ENCODE measurements around the gene GNAQ. TPM values are rescaled to one million over a fixed set of nuclear protein-coding genes. Genes with fewer than 3 reads are reported as not detected.

The GNAQ gene
- total RNA-seq, 1 experiment from 2014 or later = 55.5 TPM

DNA sequence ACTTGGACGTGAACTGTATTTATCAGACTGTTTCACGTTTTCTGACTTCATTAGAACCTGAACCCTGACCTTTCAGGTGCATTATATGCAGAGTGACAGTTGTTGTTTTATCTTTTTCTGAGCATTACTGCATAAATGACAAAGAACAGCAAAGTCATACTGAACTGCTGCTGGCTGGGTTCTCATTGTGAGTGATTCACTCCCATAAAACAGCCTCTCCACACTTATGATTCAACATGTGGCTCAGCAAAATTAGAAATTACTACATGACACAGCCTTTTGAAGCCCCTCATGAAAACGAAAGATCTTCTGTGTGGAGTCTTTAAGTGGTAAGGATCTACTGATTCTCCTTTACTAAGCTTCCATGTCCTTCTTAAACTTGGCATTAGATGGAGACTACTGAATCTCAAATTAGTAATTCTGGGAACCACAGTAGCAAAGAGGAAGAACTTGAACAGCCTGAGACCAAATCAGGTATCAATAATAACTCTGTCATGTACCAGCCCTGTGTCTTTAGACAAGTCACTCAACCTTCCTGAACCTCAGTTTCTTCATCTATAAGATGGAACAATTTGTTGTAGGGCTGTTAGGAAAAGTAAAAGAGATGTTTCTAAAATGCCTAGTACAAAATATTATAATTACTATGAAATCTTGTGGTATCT is 211.2 kb downstream of the GNAQ start:
- H3K27me3 Mint-ChIP-seq (ENCODE audit: low read depth) = no peaks in the 10 kb centered on the region
- TF ChIP-seq NFE2L1 (CRISPR knock-in tag; IDR thresholded peaks at IDR 0.05) (no peak), RORB (CRISPR knock-in tag; IDR thresholded peaks at IDR 0.05) (no peak), TCF7 (CRISPR knock-in tag; IDR thresholded peaks at IDR 0.05; ENCODE audit: low read depth) (no peak), ELF4 (CRISPR knock-in tag; IDR thresholded peaks at IDR 0.05; ENCODE audit: low read depth) (no peak), ZNF263 (CRISPR knock-in tag; IDR thresholded peaks at IDR 0.05; ENCODE audit: low read depth) (no peak), SP1 (CRISPR knock-in tag; conservative IDR thresholded peaks at IDR 0.05) (no peak), RELA (CRISPR knock-in tag; IDR thresholded peaks at IDR 0.05; ENCODE audit: borderline replicate concordance) (no peak), ZNF416 (CRISPR knock-in tag; IDR thresholded peaks at IDR 0.05) (no peak)
- TF ChIP-seq, protein P1, sequence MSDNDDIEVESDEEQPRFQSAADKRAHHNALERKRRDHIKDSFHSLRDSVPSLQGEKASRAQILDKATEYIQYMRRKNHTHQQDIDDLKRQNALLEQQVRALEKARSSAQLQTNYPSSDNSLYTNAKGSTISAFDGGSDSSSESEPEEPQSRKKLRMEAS (CRISPR knock-in tag; IDR thresholded peaks at IDR 0.05) = no peak
- TF ChIP-seq, protein P2, sequence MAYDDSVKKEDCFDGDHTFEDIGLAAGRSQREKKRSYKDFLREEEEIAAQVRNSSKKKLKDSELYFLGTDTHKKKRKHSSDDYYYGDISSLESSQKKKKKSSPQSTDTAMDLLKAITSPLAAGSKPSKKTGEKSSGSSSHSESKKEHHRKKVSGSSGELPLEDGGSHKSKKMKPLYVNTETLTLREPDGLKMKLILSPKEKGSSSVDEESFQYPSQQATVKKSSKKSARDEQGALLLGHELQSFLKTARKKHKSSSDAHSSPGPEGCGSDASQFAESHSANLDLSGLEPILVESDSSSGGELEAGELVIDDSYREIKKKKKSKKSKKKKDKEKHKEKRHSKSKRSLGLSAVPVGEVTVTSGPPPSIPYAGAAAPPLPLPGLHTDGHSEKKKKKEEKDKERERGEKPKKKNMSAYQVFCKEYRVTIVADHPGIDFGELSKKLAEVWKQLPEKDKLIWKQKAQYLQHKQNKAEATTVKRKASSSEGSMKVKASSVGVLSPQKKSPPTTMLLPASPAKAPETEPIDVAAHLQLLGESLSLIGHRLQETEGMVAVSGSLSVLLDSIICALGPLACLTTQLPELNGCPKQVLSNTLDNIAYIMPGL (CRISPR knock-in tag; IDR thresholded peaks at IDR 0.05) = no peak
- TF ChIP-seq, protein P3, sequence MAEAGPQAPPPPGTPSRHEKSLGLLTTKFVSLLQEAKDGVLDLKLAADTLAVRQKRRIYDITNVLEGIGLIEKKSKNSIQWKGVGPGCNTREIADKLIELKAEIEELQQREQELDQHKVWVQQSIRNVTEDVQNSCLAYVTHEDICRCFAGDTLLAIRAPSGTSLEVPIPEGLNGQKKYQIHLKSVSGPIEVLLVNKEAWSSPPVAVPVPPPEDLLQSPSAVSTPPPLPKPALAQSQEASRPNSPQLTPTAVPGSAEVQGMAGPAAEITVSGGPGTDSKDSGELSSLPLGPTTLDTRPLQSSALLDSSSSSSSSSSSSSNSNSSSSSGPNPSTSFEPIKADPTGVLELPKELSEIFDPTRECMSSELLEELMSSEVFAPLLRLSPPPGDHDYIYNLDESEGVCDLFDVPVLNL (CRISPR knock-in tag; IDR thresholded peaks at IDR 0.05; ENCODE audit: borderline replicate concordance, low read depth) = no peak
- DNase-seq (ENCODE audit: low spot score) = no peak
- H3K9me3 Mint-ChIP-seq = no peaks in the 10 kb centered on the region
- POLR2A ChIA-PET = no interaction called here
- H3K4me1 Mint-ChIP-seq = peaks cover 4% of the 10 kb centered on the region
- no peak overlapping the region for H3K4me3 Mint-ChIP-seq
- peak overlapping the region; percentile 12; the same call in 1 of the 2 replicates for H3K27ac Mint-ChIP-seq
- ATAC-seq = no peak
- CTCF ChIA-PET = no interaction called here
- no peaks in the 10 kb centered on the region; the same call in 1 of the 2 replicates for H3K36me3 Mint-ChIP-seq

DNA sequence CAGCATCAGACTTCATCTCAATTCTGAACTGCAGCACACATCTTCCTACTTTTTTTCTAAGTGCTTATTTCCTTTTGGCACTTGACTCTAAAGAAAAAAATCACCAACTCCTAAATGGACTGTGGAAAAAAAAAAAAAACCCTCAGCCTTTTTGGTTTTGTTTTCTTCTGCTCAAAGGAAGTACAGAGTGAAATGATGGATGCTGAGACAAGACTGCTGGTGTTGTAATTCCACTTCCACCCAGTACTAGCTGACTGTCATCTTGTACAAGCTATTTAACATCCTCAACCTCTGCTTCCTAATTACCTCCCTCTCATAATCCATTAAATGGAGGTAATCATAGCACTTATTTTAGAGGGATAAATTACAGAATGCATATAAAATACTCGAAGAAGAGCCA is 212.0 kb downstream of the GNAQ start:
- no peak for TF ChIP-seq JUN (CRISPR knock-in tag; IDR thresholded peaks at IDR 0.05)
- no peak for TF ChIP-seq ZNF396 (CRISPR knock-in tag; IDR thresholded peaks at IDR 0.05; ENCODE audit: borderline replicate concordance)
- ATAC-seq (no peak), DNase-seq (ENCODE audit: low spot score) (no peak)
- ChIA-PET CTCF (interaction anchor here (0.5 to 1.2 kb wide), 4 partner anchors 175 to 652 kb away, joined by 3 to 5 read pairs (median 4); no protein-coding TSS in a partner anchor), POLR2A (no interaction called here)
- Mint-ChIP-seq H3K27ac (no peak overlapping the region), H3K4me3 (no peak overlapping the region), H3K36me3 (no peaks in the 10 kb centered on the region; the same call in 1 of the 2 replicates), H3K27me3 (ENCODE audit: low read depth) (no peaks in the 10 kb centered on the region), H3K9me3 (no peaks in the 10 kb centered on the region), H3K4me1 (peaks cover 4% of the 10 kb centered on the region)

DNA sequence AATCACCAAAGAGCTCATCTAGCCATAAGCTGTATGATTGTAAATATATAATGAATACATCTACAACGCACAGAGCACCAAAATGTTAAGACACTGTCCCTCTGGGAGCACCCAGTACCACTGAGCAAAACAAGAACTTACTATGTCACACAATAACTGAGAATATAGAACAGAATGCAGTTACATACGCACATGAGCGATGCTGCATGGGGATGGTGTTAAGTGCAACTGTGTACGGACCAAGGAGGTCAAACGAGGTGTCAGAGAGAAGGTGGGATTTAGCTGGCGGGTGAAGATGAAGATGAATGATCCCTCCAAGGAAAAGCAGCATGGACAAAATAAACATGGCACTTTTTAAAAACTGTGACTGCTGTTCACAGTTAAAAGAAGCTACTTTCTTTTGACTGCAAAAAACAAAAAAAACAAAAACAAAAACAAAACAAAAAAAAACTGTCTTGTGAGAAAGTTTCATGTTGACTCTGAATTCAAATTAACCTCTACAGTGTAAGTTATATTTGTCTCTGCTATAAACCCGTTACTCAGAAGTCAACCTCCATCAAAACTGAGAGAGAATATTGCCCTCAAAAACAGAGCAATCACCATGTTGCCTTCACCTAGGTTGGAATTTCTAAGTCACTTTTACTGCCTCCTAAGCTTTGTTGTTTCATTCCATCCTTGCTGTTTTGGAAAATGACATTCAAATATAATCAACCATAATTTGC is 213.9 kb downstream of the GNAQ start:
- no peak for ATAC-seq
- no peak overlapping the region for H3K4me3 Mint-ChIP-seq
- DNase-seq (ENCODE audit: low spot score) = no peak
- H3K27ac Mint-ChIP-seq = 0 out of 2 replicates have a peak overlapping the region, but pooled peaks have one; percentile 51
- no peaks in the 10 kb centered on the region for H3K4me1 Mint-ChIP-seq
- no peaks in the 10 kb centered on the region; the same call in 1 of the 2 replicates for H3K36me3 Mint-ChIP-seq
- POLR2A ChIA-PET = no interaction called here
- no peaks in the 10 kb centered on the region for H3K27me3 Mint-ChIP-seq (ENCODE audit: low read depth)
- H3K9me3 Mint-ChIP-seq = no peaks in the 10 kb centered on the region
- CTCF ChIA-PET = no interaction called here
- TF ChIP-seq, protein P4, sequence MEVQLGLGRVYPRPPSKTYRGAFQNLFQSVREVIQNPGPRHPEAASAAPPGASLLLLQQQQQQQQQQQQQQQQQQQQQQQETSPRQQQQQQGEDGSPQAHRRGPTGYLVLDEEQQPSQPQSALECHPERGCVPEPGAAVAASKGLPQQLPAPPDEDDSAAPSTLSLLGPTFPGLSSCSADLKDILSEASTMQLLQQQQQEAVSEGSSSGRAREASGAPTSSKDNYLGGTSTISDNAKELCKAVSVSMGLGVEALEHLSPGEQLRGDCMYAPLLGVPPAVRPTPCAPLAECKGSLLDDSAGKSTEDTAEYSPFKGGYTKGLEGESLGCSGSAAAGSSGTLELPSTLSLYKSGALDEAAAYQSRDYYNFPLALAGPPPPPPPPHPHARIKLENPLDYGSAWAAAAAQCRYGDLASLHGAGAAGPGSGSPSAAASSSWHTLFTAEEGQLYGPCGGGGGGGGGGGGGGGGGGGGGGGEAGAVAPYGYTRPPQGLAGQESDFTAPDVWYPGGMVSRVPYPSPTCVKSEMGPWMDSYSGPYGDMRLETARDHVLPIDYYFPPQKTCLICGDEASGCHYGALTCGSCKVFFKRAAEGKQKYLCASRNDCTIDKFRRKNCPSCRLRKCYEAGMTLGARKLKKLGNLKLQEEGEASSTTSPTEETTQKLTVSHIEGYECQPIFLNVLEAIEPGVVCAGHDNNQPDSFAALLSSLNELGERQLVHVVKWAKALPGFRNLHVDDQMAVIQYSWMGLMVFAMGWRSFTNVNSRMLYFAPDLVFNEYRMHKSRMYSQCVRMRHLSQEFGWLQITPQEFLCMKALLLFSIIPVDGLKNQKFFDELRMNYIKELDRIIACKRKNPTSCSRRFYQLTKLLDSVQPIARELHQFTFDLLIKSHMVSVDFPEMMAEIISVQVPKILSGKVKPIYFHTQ (CRISPR knock-in tag; IDR thresholded peaks at IDR 0.05) = no peak
- no peak for TF ChIP-seq ZNF263 (CRISPR knock-in tag; IDR thresholded peaks at IDR 0.05; ENCODE audit: low read depth)
- no peak for TF ChIP-seq SMAD4 (CRISPR knock-in tag; IDR thresholded peaks at IDR 0.05)
- no peak for TF ChIP-seq CBFB (CRISPR knock-in tag; IDR thresholded peaks at IDR 0.05; ENCODE audit: low read depth)
- TF ChIP-seq, protein P5, sequence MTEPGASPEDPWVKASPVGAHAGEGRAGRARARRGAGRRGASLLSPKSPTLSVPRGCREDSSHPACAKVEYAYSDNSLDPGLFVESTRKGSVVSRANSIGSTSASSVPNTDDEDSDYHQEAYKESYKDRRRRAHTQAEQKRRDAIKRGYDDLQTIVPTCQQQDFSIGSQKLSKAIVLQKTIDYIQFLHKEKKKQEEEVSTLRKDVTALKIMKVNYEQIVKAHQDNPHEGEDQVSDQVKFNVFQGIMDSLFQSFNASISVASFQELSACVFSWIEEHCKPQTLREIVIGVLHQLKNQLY (CRISPR knock-in tag; IDR thresholded peaks at IDR 0.05) = no peak
- TF ChIP-seq TP53 (CRISPR knock-in tag; IDR thresholded peaks at IDR 0.05) = no peak
- no peak for TF ChIP-seq EMX1 (CRISPR knock-in tag; IDR thresholded peaks at IDR 0.05)
- TF ChIP-seq ZNF671 (CRISPR knock-in tag; IDR thresholded peaks at IDR 0.05) = no peak
- TF ChIP-seq, protein P6, sequence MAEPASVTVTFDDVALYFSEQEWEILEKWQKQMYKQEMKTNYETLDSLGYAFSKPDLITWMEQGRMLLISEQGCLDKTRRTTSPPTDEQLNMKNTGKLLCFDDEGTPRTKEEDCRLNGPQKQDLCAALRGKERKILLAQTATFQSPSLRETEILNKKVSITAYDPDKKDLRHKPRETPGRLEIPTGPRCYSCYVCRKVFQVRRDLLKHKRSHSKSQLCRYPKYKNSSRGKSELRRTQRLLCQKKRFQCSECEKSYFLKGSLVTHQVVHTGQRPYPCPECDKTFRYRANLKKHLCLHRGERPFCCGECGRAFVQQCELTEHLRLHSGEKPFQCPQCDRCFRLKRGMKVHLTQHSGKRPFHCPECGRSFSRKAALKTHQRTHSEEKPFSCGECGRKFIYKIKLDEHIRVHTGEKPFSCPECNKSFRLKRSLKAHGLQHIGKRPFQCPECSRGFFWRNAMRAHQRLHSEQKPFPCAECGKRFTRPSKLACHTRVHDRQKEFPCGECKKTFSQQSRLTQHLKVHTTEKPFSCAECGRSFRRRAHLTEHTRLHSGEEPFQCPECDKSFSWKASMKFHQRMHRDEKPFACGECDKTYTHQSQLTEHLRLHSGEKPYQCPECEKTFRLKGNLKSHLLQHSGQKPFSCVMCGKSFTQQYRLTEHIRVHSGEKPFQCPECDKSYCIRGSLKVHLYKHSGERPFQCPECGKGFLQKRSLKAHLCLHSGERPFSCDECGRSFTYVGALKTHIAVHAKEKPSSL (CRISPR knock-in tag; conservative IDR thresholded peaks at IDR 0.05) = no peak
- TF ChIP-seq CREM (CRISPR knock-in tag; IDR thresholded peaks at IDR 0.05) = no peak

Data from WTC11 (cell line).